ENCODE measurements around the gene DAB2IP.
"Not testable (repeated sequence)": the region's sequence is repeated elsewhere in the genome, so short reads cannot be mapped to it uniquely, and the experiment has no call there.

The DAB2IP gene

DNA sequence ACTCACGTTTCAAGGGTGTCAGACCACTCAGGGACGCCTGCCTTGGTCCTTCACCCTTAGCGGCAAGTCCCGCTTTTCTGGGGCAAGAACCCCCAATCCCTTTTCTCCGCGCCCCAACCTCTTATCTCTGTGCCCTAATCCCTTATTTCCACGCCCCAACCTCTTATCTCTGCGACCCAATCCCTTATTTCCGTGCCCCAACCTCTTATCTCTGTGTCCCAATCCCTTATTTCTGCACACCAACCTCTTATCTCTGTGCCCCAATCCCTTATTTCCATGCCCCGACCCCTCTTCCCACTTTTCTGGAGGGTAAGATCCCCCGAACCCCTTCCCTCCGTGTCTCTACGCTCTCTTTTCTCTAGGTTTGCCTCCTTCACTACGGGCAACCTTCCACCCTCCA is 139.4 kb downstream of the DAB2IP start:
- H3K79me2 ChIP-seq (ENCODE audit: insufficient read depth, low read length) = no peaks in the 10 kb centered on the region
- H3K27me3 ChIP-seq (ENCODE audit: insufficient read depth, low read length, poor library complexity) = peaks cover 4% of the 10 kb centered on the region
- H3K4me1 ChIP-seq (ENCODE audit: insufficient read depth, low read length) = no peaks in the 10 kb centered on the region
- no peak overlapping the region for H2AFZ ChIP-seq (ENCODE audit: low read depth, low read length)
- H4K20me1 ChIP-seq (ENCODE audit: insufficient read depth, low read length) = no peaks in the 10 kb centered on the region
- DNase-seq (no peak), ATAC-seq (ENCODE audit: insufficient read depth, low read depth) (no peak)
- H3K4me2 ChIP-seq (ENCODE audit: insufficient read depth, low read length) = no peak overlapping the region
- H3K4me3 ChIP-seq (ENCODE audit: low read depth in 1 of 2, low read length in 2 of 2) = no peak overlapping the region
- TF ChIP-seq, protein P1, sequence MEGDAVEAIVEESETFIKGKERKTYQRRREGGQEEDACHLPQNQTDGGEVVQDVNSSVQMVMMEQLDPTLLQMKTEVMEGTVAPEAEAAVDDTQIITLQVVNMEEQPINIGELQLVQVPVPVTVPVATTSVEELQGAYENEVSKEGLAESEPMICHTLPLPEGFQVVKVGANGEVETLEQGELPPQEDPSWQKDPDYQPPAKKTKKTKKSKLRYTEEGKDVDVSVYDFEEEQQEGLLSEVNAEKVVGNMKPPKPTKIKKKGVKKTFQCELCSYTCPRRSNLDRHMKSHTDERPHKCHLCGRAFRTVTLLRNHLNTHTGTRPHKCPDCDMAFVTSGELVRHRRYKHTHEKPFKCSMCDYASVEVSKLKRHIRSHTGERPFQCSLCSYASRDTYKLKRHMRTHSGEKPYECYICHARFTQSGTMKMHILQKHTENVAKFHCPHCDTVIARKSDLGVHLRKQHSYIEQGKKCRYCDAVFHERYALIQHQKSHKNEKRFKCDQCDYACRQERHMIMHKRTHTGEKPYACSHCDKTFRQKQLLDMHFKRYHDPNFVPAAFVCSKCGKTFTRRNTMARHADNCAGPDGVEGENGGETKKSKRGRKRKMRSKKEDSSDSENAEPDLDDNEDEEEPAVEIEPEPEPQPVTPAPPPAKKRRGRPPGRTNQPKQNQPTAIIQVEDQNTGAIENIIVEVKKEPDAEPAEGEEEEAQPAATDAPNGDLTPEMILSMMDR (IDR thresholded peaks at IDR 0.05; ENCODE audit: borderline replicate concordance, extremely low read depth, low read length, poor library complexity, severe bottlenecking) = no peak
- TF ChIP-seq EZH2 (IDR thresholded peaks at IDR 0.05; ENCODE audit: borderline replicate concordance, low read depth, low read length, severe bottlenecking) = no peak
- no peaks in the 10 kb centered on the region for H3K36me3 ChIP-seq (ENCODE audit: insufficient read depth, low read length)
- no peak overlapping the region for H3K9ac ChIP-seq (ENCODE audit: low read depth, low read length)
- no peak overlapping the region for H3K27ac ChIP-seq (ENCODE audit: low read length)
- H3K9me3 ChIP-seq (ENCODE audit: insufficient read depth, low read length, severe bottlenecking) = no peaks in the 10 kb centered on the region

DNA sequence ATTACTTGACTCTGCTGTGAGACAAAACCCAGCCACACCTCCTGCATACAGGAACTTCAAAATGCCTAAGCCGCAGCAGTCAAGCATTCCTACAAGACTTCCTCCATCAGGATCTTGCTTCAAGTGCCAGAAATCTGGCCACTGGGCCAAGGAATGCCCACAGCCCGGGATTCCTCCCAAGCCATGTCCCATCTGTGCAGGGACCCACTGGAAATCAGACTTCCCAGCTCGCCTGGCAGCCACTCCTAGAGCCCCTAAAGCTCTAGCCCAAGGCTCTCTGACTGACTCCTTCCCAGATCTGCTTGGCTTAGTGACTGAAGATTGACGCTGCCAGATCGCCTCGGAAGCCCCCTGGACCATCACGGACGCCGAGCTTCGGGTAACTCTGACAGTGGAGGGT is 141.0 kb downstream of the DAB2IP start:
- not testable (repeated sequence) for H4K20me1 ChIP-seq (ENCODE audit: insufficient read depth, low read length); H3K27me3 ChIP-seq (ENCODE audit: insufficient read depth, low read length, poor library complexity); H3K4me3 ChIP-seq (ENCODE audit: low read depth in 1 of 2, low read length in 2 of 2); H3K9ac ChIP-seq (ENCODE audit: low read depth, low read length); H3K4me2 ChIP-seq (ENCODE audit: insufficient read depth, low read length); H3K4me1 ChIP-seq (ENCODE audit: insufficient read depth, low read length); H3K9me3 ChIP-seq (ENCODE audit: insufficient read depth, low read length, severe bottlenecking); H3K27ac ChIP-seq (ENCODE audit: low read length); DNase-seq; H2AFZ ChIP-seq (ENCODE audit: low read depth, low read length); H3K36me3 ChIP-seq (ENCODE audit: insufficient read depth, low read length); H3K79me2 ChIP-seq (ENCODE audit: insufficient read depth, low read length); ATAC-seq (ENCODE audit: insufficient read depth, low read depth)

DNA sequence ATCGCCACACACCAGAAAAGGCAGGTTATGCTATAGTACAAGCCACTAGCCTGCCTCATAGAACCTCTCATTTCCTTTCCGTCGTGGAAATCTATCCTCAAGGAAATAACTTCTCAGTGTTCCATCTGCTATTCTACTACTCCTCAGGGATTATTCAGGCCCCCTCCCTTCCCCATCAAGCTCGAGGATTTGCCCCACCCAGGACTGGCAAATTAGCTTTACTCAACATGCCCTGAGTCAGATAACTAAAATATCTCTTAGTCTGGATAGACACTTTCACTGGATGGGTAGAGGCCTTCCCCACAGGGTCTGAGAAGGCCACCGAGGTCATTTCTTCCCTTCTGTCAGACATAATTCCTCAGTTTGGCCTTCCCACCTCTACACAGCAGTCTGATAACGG is 142.9 kb downstream of the DAB2IP start:
- not testable (repeated sequence) for H4K20me1 ChIP-seq (ENCODE audit: insufficient read depth, low read length); H3K9ac ChIP-seq (ENCODE audit: low read depth, low read length); ATAC-seq (ENCODE audit: insufficient read depth, low read depth); H3K36me3 ChIP-seq (ENCODE audit: insufficient read depth, low read length); H2AFZ ChIP-seq (ENCODE audit: low read depth, low read length); H3K4me2 ChIP-seq (ENCODE audit: insufficient read depth, low read length); H3K27me3 ChIP-seq (ENCODE audit: insufficient read depth, low read length, poor library complexity); DNase-seq; H3K79me2 ChIP-seq (ENCODE audit: insufficient read depth, low read length); H3K27ac ChIP-seq (ENCODE audit: low read length); H3K9me3 ChIP-seq (ENCODE audit: insufficient read depth, low read length, severe bottlenecking); H3K4me1 ChIP-seq (ENCODE audit: insufficient read depth, low read length); H3K4me3 ChIP-seq (ENCODE audit: low read depth in 1 of 2, low read length in 2 of 2)

DNA sequence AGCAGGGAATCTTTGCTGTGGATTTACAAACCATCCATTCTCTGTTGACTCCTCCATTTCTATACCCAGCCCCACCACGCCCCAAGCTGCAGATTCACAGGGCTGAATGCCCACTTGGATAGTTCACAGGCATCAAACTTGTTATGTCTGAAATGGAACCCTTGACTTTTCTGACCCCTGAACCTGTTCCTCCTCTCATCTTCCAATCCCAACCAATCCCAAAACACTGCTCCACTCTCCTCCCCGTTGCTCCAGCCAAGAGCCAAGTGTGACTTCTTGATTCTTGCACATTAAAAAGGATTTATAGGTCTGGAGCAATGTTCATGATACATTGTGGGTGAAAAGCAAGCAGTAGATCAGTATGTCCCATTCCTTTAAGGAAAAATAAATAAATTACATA is 145.6 kb downstream of the DAB2IP start:
- Histone ChIP-seq H4K20me1 (ENCODE audit: insufficient read depth, low read length) (no peaks in the 10 kb centered on the region), H3K79me2 (ENCODE audit: insufficient read depth, low read length) (no peaks in the 10 kb centered on the region), H3K27ac (ENCODE audit: low read length) (no peak overlapping the region), H2AFZ (ENCODE audit: low read depth, low read length) (no peak overlapping the region), H3K27me3 (ENCODE audit: insufficient read depth, low read length, poor library complexity) (no peaks in the 10 kb centered on the region), H3K9ac (ENCODE audit: low read depth, low read length) (no peak overlapping the region), H3K9me3 (ENCODE audit: insufficient read depth, low read length, severe bottlenecking) (no peaks in the 10 kb centered on the region), H3K4me3 (ENCODE audit: low read depth in 1 of 2, low read length in 2 of 2) (no peak overlapping the region), H3K4me2 (ENCODE audit: insufficient read depth, low read length) (no peak overlapping the region), H3K4me1 (ENCODE audit: insufficient read depth, low read length) (no peaks in the 10 kb centered on the region), H3K36me3 (ENCODE audit: insufficient read depth, low read length) (no peaks in the 10 kb centered on the region)
- ATAC-seq (ENCODE audit: insufficient read depth, low read depth) (no peak), DNase-seq (no peak)
- no peak for TF ChIP-seq EZH2 (IDR thresholded peaks at IDR 0.05; ENCODE audit: borderline replicate concordance, low read depth, low read length, severe bottlenecking)
- TF ChIP-seq, protein P1 (IDR thresholded peaks at IDR 0.05; ENCODE audit: borderline replicate concordance, extremely low read depth, low read length, poor library complexity, severe bottlenecking) = no peak

All from DND-41 (cell line).